AG04450 (cell line): Measurements from ENCODE around the gene BOK. TPM values are rescaled to one million over a fixed set of nuclear protein-coding genes. Genes with fewer than 3 reads are reported as not detected.

Source experiments
- CTCF ChIA-PET: fragments of 300-600, 350-600 bp; formaldehyde crosslinking; extraction: SDS; loops from one replicate; lab custom pipeline; 2022; ENCODE audit warnings: antibody characterized with exemption, inconsistent platforms; lab: Charles Lee
- POLR2A ChIA-PET: fragments of 350-600 bp; formaldehyde crosslinking; extraction: SDS; loops from one replicate; lab custom pipeline; 2021; ENCODE audit warnings: antibody characterized with exemption, inconsistent platforms; lab: Yijun Ruan, JAX
- DNase-seq: peaks from one replicate; pipeline ENCODE4 v3.0.0-alpha.2; 2011; ENCODE audit warnings: low read depth, low spot score
- H3K27ac ChIP-seq: one replicate; pipeline ENCODE4 v1.5.1; 2012; ENCODE audit warnings: low read depth, low read length, control low read depth
- H3K27me3 ChIP-seq: one replicate; pipeline ENCODE4 v1.6.0; 2012; ENCODE audit warnings: low read length; ENCODE audit not compliant: control insufficient read depth, insufficient read depth
- H3K4me3 ChIP-seq: 2 replicates; pipeline ENCODE4 v1.5.1; 2011; ENCODE audit warnings: mild to moderate bottlenecking, low read depth, low read length, control low read depth
- H3K9me3 ChIP-seq: 2 replicates; pipeline ENCODE4 v1.5.1; 2012; ENCODE audit warnings: low read length; ENCODE audit not compliant: control insufficient read depth, insufficient read depth
- polyA plus RNA-seq: library from polyadenylated mRNA; depleted of rRNA; stranded (reverse); fragments of >200 nt; gene quantifications from 2 replicates; pipeline ENCODE4 v1.2.3, GENCODE V29; 2011
- TF ChIP-seq, protein P1 (sequence below): IDR thresholded peaks from 2 replicates; pipeline ENCODE4 v1.5.1; 2011; ENCODE audit warnings: low read depth, low read length, control low read depth, inconsistent platforms

The BOK gene
- polyA plus RNA-seq, 1 experiment = 18.6 TPM

DNA sequence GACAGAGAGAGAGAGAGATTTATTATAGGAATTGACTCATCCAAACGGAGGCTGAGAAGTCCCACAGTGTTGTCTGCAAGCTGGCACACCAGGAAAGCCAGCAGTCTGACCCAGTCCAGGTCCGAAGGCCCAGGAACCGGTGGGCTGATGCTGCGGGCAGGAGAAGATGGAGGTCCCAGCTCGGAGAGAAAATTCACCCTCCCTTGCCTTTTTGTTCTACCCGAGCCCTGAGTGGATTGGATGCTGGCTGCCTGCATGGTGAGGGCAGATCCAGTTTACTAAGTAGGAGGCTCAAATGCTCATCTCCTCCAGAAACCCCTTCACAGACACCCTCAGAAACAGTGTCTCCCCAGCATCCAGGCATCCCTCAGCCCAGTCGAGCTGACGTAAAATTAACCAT lies 28.0 kb upstream of the BOK start:
- ChIA-PET POLR2A (no interaction called here), CTCF (no interaction called here)
- H3K4me3 ChIP-seq = no peak overlapping the region
- peaks cover 10% of the 10 kb centered on the region for H3K27me3 ChIP-seq
- peaks cover 8% of the 10 kb centered on the region for H3K9me3 ChIP-seq
- no peak overlapping the region for H3K27ac ChIP-seq
- DNase-seq = no peak
- TF ChIP-seq, protein P1, sequence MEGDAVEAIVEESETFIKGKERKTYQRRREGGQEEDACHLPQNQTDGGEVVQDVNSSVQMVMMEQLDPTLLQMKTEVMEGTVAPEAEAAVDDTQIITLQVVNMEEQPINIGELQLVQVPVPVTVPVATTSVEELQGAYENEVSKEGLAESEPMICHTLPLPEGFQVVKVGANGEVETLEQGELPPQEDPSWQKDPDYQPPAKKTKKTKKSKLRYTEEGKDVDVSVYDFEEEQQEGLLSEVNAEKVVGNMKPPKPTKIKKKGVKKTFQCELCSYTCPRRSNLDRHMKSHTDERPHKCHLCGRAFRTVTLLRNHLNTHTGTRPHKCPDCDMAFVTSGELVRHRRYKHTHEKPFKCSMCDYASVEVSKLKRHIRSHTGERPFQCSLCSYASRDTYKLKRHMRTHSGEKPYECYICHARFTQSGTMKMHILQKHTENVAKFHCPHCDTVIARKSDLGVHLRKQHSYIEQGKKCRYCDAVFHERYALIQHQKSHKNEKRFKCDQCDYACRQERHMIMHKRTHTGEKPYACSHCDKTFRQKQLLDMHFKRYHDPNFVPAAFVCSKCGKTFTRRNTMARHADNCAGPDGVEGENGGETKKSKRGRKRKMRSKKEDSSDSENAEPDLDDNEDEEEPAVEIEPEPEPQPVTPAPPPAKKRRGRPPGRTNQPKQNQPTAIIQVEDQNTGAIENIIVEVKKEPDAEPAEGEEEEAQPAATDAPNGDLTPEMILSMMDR = no peak

DNA sequence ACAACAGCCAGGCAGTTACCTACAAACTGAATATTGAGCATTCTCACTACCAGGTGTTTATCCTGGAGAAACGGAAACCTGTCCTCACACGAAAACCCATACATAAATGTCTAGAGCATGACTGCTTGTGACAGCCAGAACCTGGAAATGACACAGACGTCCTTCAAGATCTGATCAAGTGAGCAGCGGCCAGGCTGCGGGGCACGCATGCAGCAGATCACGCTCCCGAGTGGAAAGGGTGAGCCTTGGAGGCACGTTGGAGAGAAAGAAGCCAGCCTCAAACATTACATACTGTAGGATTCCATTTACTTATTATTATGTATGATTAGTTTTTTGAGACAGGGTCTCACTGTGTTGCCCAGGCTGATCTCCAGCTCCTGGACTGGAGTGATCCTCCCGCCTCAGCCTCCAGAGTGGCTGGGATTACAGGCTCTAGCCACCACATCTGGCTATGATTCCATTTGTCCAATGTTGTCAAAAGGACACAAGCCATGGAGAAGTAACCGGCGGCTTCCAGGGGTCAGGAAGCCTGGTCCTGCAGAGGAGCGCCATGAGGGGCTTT lies 27.3 kb upstream of the BOK start:
- ChIA-PET CTCF (no interaction called here), POLR2A (no interaction called here)
- H3K27me3 ChIP-seq = peaks cover 10% of the 10 kb centered on the region
- no peak for DNase-seq
- H3K4me3 ChIP-seq = no peak overlapping the region
- H3K27ac ChIP-seq = no peak overlapping the region
- peaks cover 4% of the 10 kb centered on the region for H3K9me3 ChIP-seq
- TF ChIP-seq, protein P1 = no peak

DNA sequence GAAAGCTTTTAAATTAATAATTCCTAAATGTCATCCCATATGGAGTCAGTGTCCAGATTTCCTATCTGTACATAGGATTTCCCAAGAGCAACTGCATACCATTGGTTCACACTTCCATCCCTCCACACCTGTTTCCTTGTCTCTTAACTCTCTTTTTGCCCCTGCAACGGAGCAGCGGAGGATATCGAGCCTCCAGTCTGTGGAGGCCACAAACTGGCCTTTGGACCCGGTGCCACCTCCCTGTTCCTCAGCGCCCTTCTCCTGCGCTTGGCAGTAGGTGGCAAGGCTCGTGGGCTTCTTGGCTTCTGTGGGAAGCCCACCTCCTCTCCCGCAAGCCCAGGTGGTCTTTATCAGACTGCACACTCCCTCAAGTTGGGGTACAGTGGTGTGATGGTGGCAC lies 26.4 kb upstream of the BOK start:
- Histone ChIP-seq H3K4me3 (no peak overlapping the region), H3K27ac (no peak overlapping the region), H3K27me3 (peaks cover 10% of the 10 kb centered on the region), H3K9me3 (no peaks in the 10 kb centered on the region; the same call in 1 of the 2 replicates)
- no peak for DNase-seq
- TF ChIP-seq, protein P1 = no peak
- CTCF ChIA-PET = no interaction called here
- POLR2A ChIA-PET = no interaction called here

DNA sequence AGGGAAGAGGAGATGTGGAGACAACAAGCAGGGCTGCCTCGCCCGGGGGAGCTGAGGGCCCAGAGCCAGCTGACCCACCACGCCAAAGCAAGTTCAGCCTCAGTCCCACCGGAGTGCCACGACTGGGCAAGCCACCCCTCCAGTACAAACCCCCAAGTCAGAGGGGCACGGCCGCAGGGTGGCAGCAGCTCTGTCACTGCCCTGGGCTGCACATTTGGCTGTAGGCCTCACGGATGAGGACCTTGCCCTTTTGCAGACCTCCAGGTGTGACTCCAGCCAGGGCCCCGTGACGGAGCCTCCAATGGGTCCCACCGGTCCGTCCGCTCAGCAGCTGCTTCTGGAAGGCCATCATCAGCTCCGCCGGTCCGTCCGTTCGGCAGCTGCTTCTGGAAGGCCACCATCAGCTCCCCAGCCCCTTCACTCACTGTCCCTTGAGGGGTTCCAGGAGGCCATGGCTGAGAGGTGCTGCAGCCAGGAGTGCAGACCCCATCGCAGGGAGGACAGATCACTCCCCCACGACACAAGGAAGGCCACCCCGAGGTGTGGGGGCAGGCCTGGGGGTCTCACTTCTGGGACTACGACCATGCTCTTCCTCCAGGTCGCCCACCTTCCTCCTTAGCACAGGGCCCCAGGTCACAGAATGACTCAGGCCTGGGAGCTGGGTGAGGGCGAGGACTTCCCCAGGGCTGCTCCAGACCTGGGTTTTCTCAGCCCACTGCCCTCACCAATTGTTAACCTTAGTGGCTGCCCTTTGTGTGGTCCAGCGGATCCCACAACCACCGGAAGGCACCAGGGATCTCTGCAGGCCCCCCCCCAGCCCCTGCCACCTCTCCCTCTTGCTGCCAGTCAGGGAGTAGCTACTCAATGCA lies 25.6 kb upstream of the BOK start:
- Histone ChIP-seq H3K27me3 (peaks cover 10% of the 10 kb centered on the region), H3K9me3 (no peaks in the 10 kb centered on the region; the same call in 1 of the 2 replicates), H3K4me3 (no peak overlapping the region), H3K27ac (no peak overlapping the region)
- DNase-seq = no peak
- TF ChIP-seq, protein P1 = no peak
- ChIA-PET POLR2A (no interaction called here), CTCF (no interaction called here)

DNA sequence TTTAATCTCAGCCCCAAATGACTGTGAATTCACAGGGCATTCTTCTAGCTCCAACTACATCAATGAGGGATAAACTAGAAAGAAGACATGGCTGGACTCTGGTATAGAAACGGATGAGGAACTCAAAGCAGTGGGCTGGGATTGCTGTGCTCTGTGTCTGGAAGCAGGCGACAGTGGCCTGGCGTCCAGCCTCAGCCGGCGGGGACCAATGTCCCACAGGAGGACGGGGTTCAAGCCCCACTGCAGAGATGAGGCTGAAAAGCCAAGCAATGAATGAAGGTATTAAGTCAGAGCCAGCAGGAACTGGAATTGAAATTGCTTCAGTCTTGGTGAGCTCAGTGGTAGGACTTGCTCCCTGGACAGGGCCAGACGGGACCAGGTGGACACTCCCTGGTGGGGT lies 24.3 kb upstream of the BOK start:
- Histone ChIP-seq H3K27me3 (peaks cover 13% of the 10 kb centered on the region), H3K27ac (no peak overlapping the region), H3K4me3 (no peak overlapping the region), H3K9me3 (no peaks in the 10 kb centered on the region; the same call in 1 of the 2 replicates)
- POLR2A ChIA-PET = no interaction called here
- TF ChIP-seq, protein P1 = no peak
- no peak for DNase-seq
- CTCF ChIA-PET = no interaction called here
